Mononuclear cell (primary cell): ENCODE measurements around the gene AMOTL1. TPM values are rescaled to one million over a fixed set of nuclear protein-coding genes. Genes with fewer than 3 reads are reported as not detected.
"Not testable (repeated sequence)": the region's sequence is repeated elsewhere in the genome, so short reads cannot be mapped to it uniquely, and the experiment has no call there.

Source experiments
- H3K27me3 ChIP-seq: 2 replicates; pipeline ENCODE4 v1.6.0; 2011; ENCODE audit warnings: low read length, control low read depth; ENCODE audit not compliant: insufficient read depth
- H3K4me1 ChIP-seq: 2 replicates; pipeline ENCODE4 v1.5.1; 2011; ENCODE audit warnings: mild to moderate bottlenecking, low read length, control low read depth; ENCODE audit not compliant: insufficient read depth
- H3K4me3 ChIP-seq: 2 replicates; pipeline ENCODE4 v1.5.1; 2011; ENCODE audit warnings: mild to moderate bottlenecking, low read length, moderate library complexity
- H3K9me3 ChIP-seq: 2 replicates; pipeline ENCODE4 v1.5.1; 2011; ENCODE audit warnings: low read depth, mild to moderate bottlenecking, control low read depth, low read length
- total RNA-seq: library from RNA; depleted of rRNA; stranded (reverse); fragments of >200 nt; gene quantifications from one replicate; pipeline ENCODE4 v1.2.3, GENCODE V29; 2012

The AMOTL1 gene
- total RNA-seq, 1 donor = 0.94 TPM

GRCh38 chr11:94790661-94791180, 22.6 kb downstream of the AMOTL1 start:
- Histone ChIP-seq H3K4me3 (no peak overlapping the region), H3K9me3 (no peaks in the 10 kb centered on the region), H3K27me3 (no peaks in the 10 kb centered on the region), H3K4me1 (peaks cover 8% of the 10 kb centered on the region)

DNA sequence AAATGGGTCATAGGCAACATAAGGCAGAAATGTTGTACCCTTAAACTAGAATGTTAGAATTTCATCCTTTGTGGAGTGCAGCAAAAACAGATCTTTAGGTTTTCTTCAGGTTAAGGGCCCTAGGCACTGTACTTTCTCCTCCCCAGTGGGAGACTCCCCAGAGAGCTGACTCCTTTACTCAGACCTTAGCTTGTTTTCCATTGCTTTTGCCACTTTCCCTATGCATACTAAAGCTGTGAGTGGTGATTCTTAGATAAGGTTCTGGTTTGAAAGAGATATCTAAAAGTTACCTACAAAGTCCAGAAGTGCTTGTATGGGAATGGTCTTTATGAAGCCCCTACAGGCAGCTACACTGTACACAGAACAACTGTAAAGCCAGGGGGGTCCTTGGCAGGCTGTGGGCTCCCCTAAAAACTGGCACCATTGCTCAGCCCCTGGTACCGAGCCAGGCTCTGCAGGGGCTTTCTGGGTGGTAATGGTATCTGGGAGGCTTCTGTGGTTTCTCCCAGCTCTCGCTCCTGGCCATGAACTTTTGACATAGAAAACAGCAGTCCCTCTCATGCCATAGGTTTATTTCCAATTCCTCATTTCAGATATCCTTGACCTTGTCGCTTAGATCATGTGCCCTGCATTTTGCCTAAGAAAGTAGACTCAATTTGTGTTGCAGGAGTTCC, 23.2 kb downstream of the AMOTL1 start:
- Histone ChIP-seq H3K9me3 (no peaks in the 10 kb centered on the region), H3K27me3 (no peaks in the 10 kb centered on the region), H3K4me3 (no peak overlapping the region), H3K4me1 (peaks cover 8% of the 10 kb centered on the region)

DNA sequence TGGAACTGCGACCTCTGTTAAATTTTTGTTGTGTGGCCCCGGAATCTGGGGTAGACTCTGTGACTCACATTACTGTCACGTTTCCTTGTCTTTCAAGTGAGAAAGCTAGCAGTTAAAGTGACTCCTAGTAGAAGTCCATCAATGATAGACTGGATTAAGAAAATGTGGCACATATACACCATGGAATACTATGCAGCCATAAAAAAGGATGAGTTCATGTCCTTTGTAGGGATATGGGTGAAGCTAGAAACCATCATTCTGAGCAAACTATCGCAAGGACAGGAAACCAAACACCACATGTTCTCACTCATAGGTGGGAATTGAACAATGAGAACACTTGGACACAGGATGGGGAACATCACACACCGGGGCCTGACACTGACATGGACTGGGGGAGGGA, 23.8 kb downstream of the AMOTL1 start:
- H3K4me1 ChIP-seq, H3K27me3 ChIP-seq, H3K9me3 ChIP-seq, H3K4me3 ChIP-seq: not testable (repeated sequence)

DNA sequence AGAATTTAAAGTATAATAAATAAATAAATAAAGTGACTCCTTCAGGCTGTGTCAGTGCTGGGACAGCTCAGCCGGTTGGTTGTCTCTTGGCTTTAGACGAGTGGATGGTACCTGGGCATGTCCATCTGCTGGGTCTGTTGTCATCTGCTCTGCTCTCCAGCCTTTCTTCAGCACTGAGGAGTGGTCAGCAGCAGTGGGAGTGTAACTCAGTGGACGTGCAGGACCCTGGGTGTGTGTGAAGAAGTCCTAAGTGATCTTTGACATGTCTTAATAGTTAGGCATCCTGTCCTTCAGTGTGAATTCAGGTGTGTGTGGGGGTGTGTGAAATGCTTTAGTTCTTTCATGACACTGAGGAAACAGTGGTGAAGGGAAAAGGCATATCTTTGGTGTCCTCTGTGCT, 24.3 kb downstream of the AMOTL1 start:
- Histone ChIP-seq H3K27me3 (no peaks in the 10 kb centered on the region), H3K4me1 (peaks cover 8% of the 10 kb centered on the region), H3K4me3 (no peak overlapping the region), H3K9me3 (no peaks in the 10 kb centered on the region)

GRCh38 chr11:94793002-94793401, 24.8 kb downstream of the AMOTL1 start:
- Histone ChIP-seq H3K27me3 (no peaks in the 10 kb centered on the region), H3K4me1 (peaks cover 8% of the 10 kb centered on the region), H3K4me3 (no peak overlapping the region), H3K9me3 (no peaks in the 10 kb centered on the region)

DNA sequence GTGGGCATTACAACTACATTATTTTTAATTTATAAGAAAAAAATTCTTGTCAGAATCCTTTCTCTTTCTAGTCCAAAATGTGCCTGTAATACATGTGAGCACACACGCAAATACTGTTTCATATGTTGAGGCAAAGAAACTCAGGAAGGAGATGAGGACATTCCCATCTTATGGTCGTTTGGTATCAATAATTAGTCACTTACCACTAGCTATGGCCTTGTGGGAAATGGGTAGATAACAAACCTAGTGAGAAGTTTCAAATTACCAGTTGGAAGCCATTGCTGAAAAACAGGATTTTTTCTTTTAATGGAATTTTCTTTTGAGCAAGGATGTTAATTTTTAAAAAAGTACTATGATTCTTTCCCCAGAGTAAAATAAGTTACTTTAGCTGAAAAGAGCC, 25.7 kb downstream of the AMOTL1 start:
- H3K9me3 ChIP-seq = no peaks in the 10 kb centered on the region
- H3K27me3 ChIP-seq = no peaks in the 10 kb centered on the region
- no peak overlapping the region for H3K4me3 ChIP-seq
- peaks cover 8% of the 10 kb centered on the region for H3K4me1 ChIP-seq

DNA sequence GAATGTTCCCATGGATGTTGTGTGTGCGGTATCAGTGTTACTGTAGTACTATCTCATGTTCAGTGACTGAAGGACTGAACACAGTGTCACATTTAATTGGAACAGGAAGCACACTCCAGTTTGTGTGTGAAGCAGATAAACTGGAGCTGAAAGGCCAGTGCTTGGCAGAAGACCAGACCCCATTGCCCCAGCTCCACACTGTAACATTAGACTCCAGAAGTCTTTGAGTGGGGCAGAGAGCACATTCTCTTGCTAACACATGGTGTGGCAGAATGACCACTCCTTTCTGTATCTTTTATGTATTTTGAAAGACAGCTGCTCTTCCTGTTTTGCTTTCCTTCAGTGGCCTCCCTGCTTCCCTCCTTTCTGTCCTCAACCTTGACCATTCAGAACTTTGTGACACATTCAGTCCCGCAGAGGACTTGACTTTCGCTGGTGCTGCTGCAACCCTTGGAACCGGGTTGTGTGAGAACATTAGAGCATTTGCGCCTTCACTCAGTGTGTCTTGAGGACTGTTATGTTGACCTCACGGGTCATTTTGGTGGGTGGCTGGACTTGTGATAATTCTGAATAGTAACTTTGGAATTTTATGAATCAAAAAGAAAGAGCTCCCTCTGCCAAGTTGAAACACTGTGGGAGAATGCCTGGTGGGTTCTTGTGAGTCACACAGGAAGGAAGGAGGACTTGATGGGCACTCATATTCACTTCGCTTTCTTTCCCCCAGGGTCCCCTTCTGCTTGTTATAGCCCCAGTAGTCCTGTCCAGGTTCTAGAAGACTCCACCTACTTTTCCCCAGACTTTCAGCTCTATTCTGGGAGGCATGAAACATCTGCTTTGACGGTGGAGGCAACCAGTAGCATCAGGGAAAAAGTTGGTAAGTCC, 26.4 kb downstream of the AMOTL1 start:
- Histone ChIP-seq H3K9me3 (no peaks in the 10 kb centered on the region), H3K27me3 (no peaks in the 10 kb centered on the region), H3K4me3 (no peak overlapping the region), H3K4me1 (peaks cover 8% of the 10 kb centered on the region)

DNA sequence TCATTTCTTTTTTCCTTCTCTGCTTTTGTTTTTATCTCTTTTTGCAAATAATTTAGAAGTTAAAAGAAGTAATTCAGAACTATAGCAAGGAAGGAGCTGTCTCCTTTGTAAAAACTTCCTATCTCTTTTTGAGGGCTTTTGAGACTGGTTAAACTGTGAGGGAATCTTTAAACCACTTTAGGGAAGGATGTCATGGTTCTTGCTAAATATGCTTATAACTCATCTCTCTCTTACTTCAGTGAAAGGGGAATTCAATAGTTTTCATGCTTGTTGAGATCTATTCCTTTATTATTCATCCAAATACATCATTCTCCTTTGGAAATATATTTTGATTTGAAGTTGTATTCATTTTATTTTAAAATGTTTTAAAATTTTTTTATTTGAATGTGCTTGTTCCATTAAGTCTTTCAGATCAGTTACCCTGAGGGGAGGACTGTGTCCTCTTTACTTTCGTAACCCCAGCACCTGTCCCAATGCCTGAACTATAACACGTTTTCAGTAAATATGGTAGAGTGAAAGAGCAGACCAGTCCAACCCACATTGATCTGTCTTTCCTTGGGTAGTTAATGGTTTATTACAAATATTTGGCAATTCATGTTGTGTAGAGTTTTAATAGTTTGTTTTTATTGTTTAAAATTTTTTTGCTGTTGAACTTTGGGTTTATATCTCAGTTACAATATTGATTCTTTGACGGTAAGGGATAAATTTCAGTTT, 27.5 kb downstream of the AMOTL1 start:
- Histone ChIP-seq H3K9me3 (no peaks in the 10 kb centered on the region), H3K27me3 (no peaks in the 10 kb centered on the region), H3K4me1 (peaks cover 8% of the 10 kb centered on the region), H3K4me3 (no peak overlapping the region)

GRCh38 chr11:94796190-94796580, 28.0 kb downstream of the AMOTL1 start:
- Histone ChIP-seq H3K4me1 (peaks cover 8% of the 10 kb centered on the region), H3K27me3 (no peaks in the 10 kb centered on the region), H3K4me3 (no peak overlapping the region), H3K9me3 (no peaks in the 10 kb centered on the region)

DNA sequence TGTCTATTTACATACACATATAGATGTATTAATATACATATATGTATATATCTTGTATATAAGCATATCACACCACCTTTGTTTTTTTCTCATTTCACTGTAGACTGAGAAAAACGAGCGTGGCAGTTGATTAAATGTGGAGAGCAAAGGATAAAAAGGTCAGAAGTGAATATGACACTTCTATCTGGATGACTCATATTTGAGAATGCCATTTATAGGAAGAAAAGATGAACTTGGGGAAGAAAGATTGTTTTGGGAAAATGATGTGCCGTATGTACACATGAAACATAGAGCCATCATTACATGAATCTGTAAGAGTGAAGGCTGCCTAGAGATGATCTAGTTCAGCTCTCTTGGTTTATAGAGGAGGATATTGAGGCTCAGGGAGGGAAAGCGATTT, 28.7 kb downstream of the AMOTL1 start:
- H3K9me3 ChIP-seq = no peaks in the 10 kb centered on the region
- no peaks in the 10 kb centered on the region for H3K27me3 ChIP-seq
- no peak overlapping the region for H3K4me3 ChIP-seq
- H3K4me1 ChIP-seq = peaks cover 8% of the 10 kb centered on the region

DNA sequence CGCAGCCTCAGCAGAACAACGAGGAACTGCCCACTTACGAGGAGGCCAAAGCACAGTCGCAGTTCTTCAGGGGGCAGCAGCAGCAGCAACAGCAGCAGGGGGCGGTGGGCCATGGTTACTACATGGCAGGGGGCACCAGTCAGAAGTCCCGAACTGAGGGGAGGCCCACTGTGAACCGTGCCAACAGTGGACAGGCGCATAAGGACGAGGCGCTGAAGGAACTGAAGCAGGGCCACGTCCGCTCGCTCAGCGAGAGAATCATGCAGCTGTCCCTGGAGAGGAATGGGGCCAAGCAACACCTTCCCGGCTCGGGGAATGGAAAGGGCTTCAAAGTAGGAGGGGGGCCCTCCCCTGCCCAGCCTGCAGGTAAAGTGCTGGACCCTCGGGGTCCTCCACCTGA, 31.6 kb downstream of the AMOTL1 start:
- H3K4me3 ChIP-seq = no peak overlapping the region
- H3K27me3 ChIP-seq = no peaks in the 10 kb centered on the region
- no peaks in the 10 kb centered on the region for H3K9me3 ChIP-seq
- H3K4me1 ChIP-seq = peaks cover 2% of the 10 kb centered on the region

DNA sequence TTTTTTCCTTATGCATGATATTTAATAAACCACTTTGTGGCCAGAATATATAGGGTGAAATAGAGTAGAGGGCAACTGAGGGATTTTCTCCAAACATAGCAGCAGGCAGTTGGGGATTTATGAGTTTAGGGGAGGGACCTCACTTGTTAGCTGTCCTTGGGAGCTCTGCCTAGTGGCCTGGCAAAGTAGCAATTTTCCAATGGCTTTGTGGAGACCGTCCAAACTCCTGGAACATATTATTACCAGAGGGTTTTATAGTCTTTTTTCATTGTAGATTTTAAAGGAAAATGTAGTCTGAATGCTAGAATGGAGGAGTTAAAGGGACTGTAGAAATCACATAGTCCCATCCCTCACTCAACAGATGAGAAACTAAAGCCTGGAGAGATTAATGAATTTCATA, 32.3 kb downstream of the AMOTL1 start:
- H3K9me3 ChIP-seq = no peaks in the 10 kb centered on the region
- no peak overlapping the region for H3K4me3 ChIP-seq
- H3K4me1 ChIP-seq = no peaks in the 10 kb centered on the region
- H3K27me3 ChIP-seq = no peaks in the 10 kb centered on the region

DNA sequence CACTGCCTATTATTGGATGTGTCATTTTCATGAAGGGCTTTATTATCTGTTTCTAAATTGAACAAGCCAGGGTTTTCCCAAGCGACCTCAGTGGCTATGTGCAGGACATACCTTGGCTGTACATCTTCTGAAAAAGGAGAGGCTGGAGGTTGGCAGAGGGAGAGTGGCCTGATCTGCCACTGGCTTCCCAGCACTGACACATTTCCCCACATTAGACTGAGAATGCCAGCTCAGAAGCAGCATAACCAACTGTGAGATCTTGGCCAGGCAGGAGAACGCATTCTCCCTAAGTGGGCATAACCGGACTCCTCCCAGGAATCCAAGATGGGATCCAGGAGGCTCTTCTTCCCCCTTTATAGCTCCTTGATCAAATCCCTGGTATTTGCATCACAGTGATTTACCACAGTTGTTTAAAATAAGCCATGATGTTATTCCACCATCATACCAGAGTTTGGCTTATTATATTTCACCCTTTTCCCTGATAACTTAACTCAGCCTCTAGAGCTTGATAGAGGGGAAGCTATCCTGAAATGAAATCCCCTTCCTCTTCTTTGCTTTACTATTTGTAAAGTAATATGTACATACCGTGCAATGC, 33.8 kb downstream of the AMOTL1 start:
- H3K27me3 ChIP-seq = no peaks in the 10 kb centered on the region
- H3K9me3 ChIP-seq = no peaks in the 10 kb centered on the region
- no peaks in the 10 kb centered on the region for H3K4me1 ChIP-seq
- no peak overlapping the region for H3K4me3 ChIP-seq

- Histone ChIP-seq H3K4me1 (no peaks in the 10 kb centered on the region), H3K9me3 (no peaks in the 10 kb centered on the region), H3K4me3 (no peak overlapping the region), H3K27me3 (no peaks in the 10 kb centered on the region)
These were observed 34.3 kb downstream of the AMOTL1 start for GRCh38 chr11:94802501-94802900.

DNA sequence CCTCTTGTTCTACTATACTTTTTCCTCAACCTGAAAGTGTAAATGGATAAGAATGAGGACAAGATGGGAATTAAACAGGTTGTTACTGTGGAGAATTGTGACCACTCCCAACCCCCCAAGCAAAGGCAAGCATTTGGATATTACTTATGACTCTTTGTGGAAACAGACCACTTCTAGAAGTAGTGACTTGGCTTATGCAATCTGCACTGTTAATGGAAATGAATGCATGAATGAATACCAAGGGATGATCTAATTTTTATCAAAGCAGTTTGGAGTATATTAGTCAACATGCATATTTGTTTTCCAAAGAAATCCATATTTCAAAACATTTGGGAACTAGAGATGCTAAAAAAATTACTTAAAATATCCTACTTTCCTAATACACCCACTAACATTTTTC, 35.3 kb downstream of the AMOTL1 start:
- H3K27me3 ChIP-seq = no peaks in the 10 kb centered on the region
- no peaks in the 10 kb centered on the region for H3K4me1 ChIP-seq
- no peaks in the 10 kb centered on the region for H3K9me3 ChIP-seq
- no peak overlapping the region for H3K4me3 ChIP-seq
